Measurements from ENCODE around the gene DCAF4. TPM values are rescaled to one million over a fixed set of nuclear protein-coding genes. Genes with fewer than 3 reads are reported as not detected.

DCAF4 gene
- total and polyA plus RNA-seq, 2 of the 4 experiments (the other 2 are of a cell fraction), result 28.8 to 29.4 TPM

- no peak overlapping the region for H3K4me3 ChIP-seq (ENCODE audit: insufficient read depth, low read depth, low read length)
- H3K4ac ChIP-seq (ENCODE audit: low read depth, low read length), result no peak overlapping the region
- peaks cover 37% of the 10 kb centered on the region for H3K36me3 ChIP-seq (ENCODE audit: control insufficient read depth, insufficient read depth, low read length)
- no peak overlapping the region for H3K18ac ChIP-seq (ENCODE audit: low read depth, low read length)
- no peak overlapping the region for H4K5ac ChIP-seq (ENCODE audit: low read depth, low read length)
- no peak overlapping the region for H3K4me2 ChIP-seq (ENCODE audit: low read depth, low read length)
- H4K8ac ChIP-seq (ENCODE audit: low read depth in 2 of 2, low read length in 2 of 2), result no peak overlapping the region
- BruUV-seq (replicated peaks), result no TSS peak
- no peak overlapping the region for H2BK5ac ChIP-seq (ENCODE audit: low read depth, low read length, poor library complexity, severe bottlenecking)
- no peak overlapping the region for H2BK120ac ChIP-seq (ENCODE audit: low read depth, low read length)
- peaks cover 40 to 58% of the 10 kb centered on the region in 2 experiments for H3K79me1 ChIP-seq (ENCODE audit: low read depth in 1 of 2, low read length in 2 of 2)
- DNase-seq (no peak), ATAC-seq (ENCODE audit: low read depth) (no peak)
- TF ChIP-seq MAZ (IDR thresholded peaks at IDR 0.05; ENCODE audit: borderline replicate concordance, low read depth, low read length) (no peak), RCOR1 (IDR thresholded peaks at IDR 0.05; ENCODE audit: insufficient replicate concordance, low read length) (no peak), USF2 (IDR thresholded peaks at IDR 0.05; ENCODE audit: low read depth, low read length) (no peak)
- H2AK9ac ChIP-seq (replicated peaks; ENCODE audit: low read depth, low read length, poor library complexity), result no peak overlapping the region
- H2AFZ ChIP-seq (replicated peaks; ENCODE audit: low read length, poor library complexity), result no peak overlapping the region
- no peak overlapping the region for H3K56ac ChIP-seq (ENCODE audit: extremely low read depth, insufficient read depth, low read length)
- no peak overlapping the region for H4K91ac ChIP-seq (ENCODE audit: insufficient read depth, low read depth, low read length)
- H4K20me1 ChIP-seq (ENCODE audit: insufficient read depth, low read length), result peaks cover 15% of the 10 kb centered on the region; the same call in 1 of the 2 replicates
- dilution Hi-C loops (cut with HindIII; ENCODE audit: low sequenced_read_pairs, unreplicated experiment), result no loop called here
- WGBS, 2 experiments (ENCODE audit: extremely low coverage in 2 of 2, insufficient read length in 1 of 2), result 70% methylated on average over 6 of the region's 6 CpGs; no CpG with 5 or more reads in 1 of the 2 experiments
- H2BK20ac ChIP-seq (ENCODE audit: low read depth, low read length), result no peak overlapping the region
- no peak overlapping the region for H3K14ac ChIP-seq (replicated peaks; ENCODE audit: low read depth, low read length)
- in situ Hi-C loops (cut with MboI; ENCODE audit: low sequenced_read_pairs), result no loop called here
- no peak overlapping the region for H2BK15ac ChIP-seq (ENCODE audit: low read depth, low read length)
- no peaks in the 10 kb centered on the region; the same call in 1 of the 2 replicates for H3K9me1 ChIP-seq (ENCODE audit: insufficient read depth, low read length)
- no peak overlapping the region for H2AK5ac ChIP-seq (ENCODE audit: low read depth, low read length)
- H3K4me1 ChIP-seq (ENCODE audit: control insufficient read depth, insufficient read depth, low read length), result no peaks in the 10 kb centered on the region
- POLR2A ChIA-PET (ENCODE audit: unreplicated experiment), result no interaction called here
- no peak overlapping the region for H3K23ac ChIP-seq (ENCODE audit: low read depth, low read length)
- H3K9ac ChIP-seq (ENCODE audit: low read depth, low read length), result no peak overlapping the region
- no peaks in the 10 kb centered on the region for H3K9me3 ChIP-seq (ENCODE audit: control insufficient read depth, insufficient read depth, low read length)
- H3K27ac ChIP-seq (ENCODE audit: insufficient read depth, low read length), result no peak overlapping the region
- CTCF ChIA-PET, result no interaction called here
- H3K27me3 ChIP-seq (ENCODE audit: control insufficient read depth, insufficient read depth, low read length), result no peaks in the 10 kb centered on the region
- intact Hi-C loops (cut with micrococcal nuclease), result no loop called here
Observed at GRCh38 chr14:72996916-72997315, 70.7 kb downstream of the DCAF4 start.

Data from IMR-90 (cell line).